GM04504 (cell line): ENCODE data around the gene ZBTB16.
"Not testable (repeated sequence)": the region's sequence is repeated elsewhere in the genome, so short reads cannot be mapped to it uniquely, and the experiment has no call there.

Experiments
- DNase-seq: peaks from one replicate; pipeline ENCODE4 v3.0.0-alpha.2; 2012; ENCODE audit warnings: low read depth

ZBTB16 gene

GRCh38 chr11:114044042-114044871 lies 15.3 kb upstream of the ZBTB16 start:
- no peak for DNase-seq

GRCh38 chr11:114047327-114047726 lies 12.2 kb upstream of the ZBTB16 start:
- DNase-seq, result no peak

GRCh38 chr11:114049050-114049449 lies 10.5 kb upstream of the ZBTB16 start:
- DNase-seq, result no peak

GRCh38 chr11:114049766-114050165 lies 9.7 kb upstream of the ZBTB16 start:
- DNase-seq, result not testable (repeated sequence)

GRCh38 chr11:114050258-114050927 lies 9.1 kb upstream of the ZBTB16 start:
- DNase-seq, result no peak

- no peak for DNase-seq
These were observed 8.0 kb upstream of the ZBTB16 start for GRCh38 chr11:114051558-114051957.

- DNase-seq, result no peak
These were observed 7.4 kb upstream of the ZBTB16 start for GRCh38 chr11:114052160-114052559.

GRCh38 chr11:114053406-114053805 lies 6.1 kb upstream of the ZBTB16 start:
- no peak for DNase-seq

GRCh38 chr11:114054806-114055205 lies 4.7 kb upstream of the ZBTB16 start:
- DNase-seq, result no peak

GRCh38 chr11:114056409-114056808 lies 3.1 kb upstream of the ZBTB16 start:
- no peak for DNase-seq

GRCh38 chr11:114057147-114057546 lies 2.4 kb upstream of the ZBTB16 start:
- DNase-seq, result no peak

- no peak for DNase-seq
These were observed 1.9 kb upstream of the ZBTB16 start for GRCh38 chr11:114057605-114058004.

- DNase-seq, result no peak
These were observed 1.3 kb upstream of the ZBTB16 start for GRCh38 chr11:114058026-114058706.

- no peak for DNase-seq
These were observed 637 bp upstream of the ZBTB16 start for GRCh38 chr11:114058871-114059277.

GRCh38 chr11:114059984-114060391 lies 477 bp downstream of the ZBTB16 start:
- DNase-seq, result no peak

GRCh38 chr11:114060392-114061047 lies 1.0 kb downstream of the ZBTB16 start:
- no peak for DNase-seq

GRCh38 chr11:114061048-114061680 lies 1.7 kb downstream of the ZBTB16 start:
- no peak for DNase-seq

GRCh38 chr11:114061681-114062049 lies 2.2 kb downstream of the ZBTB16 start:
- DNase-seq, result no peak

GRCh38 chr11:114062272-114062671 lies 2.8 kb downstream of the ZBTB16 start:
- no peak for DNase-seq

GRCh38 chr11:114063149-114063828 lies 3.8 kb downstream of the ZBTB16 start:
- no peak for DNase-seq

- no peak for DNase-seq
These were observed 4.3 kb downstream of the ZBTB16 start for GRCh38 chr11:114063829-114064201.
